Activated gamma-delta T cell treated with anti-CD3 and anti-CD28 coated beads, Interleukin-2, amount 50 U/mL, for 16 hours (primary cell): ENCODE measurements around the gene STPG2.

Experiments used
- DNase-seq: peaks from one replicate; pipeline ENCODE4 v3.0.0-alpha.2; 2020; ENCODE audit warnings: low read depth

STPG2 gene

GRCh38 chr4:98143001-98143899 lies at the start of gene STPG2:
Gene STPG2 (minus strand): TSS chr4:98143476.
- peak; percentile 86 for DNase-seq

DNA sequence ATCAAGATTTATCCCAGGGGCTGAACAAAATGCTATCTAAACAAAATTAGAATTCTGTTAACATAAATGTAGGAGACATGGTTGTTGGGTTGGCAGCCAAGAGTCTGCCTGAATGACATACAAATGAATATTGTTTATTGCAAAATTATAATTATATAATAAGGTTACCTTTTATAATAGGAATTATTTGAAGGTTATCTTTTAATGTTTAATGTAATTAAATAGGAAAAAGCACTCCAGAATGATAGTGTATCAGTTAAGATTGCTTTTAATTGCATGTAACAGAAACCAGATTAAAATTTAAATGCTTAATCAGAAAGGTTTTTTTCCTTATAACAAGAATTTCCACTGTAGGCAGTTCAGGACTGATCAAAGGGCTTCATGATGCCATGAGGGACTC lies 42.0 kb upstream of the STPG2 start:
- DNase-seq = no peak

GRCh38 chr4:98181809-98182208 lies 38.5 kb upstream of the STPG2 start:
- no peak for DNase-seq

DNA sequence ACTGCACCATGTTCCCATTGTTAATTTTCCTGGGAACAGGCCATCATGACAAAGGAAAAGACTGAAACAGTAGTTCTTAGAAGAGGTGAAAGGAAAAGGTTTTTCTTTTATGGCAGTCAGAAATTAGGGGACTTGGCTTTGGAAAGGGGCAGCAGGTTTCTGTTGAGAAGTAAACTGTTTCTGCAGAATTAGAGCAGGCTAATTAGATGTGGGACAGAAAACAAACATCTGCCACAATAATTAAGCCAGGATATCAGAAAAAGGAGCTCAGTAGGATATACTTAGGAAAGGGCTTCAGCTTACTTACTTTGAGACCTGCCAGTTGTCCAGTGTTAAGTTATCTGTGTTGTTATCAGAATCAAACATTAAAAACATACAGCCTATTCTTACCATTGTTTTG lies 36.7 kb upstream of the STPG2 start:
- DNase-seq = no peak

DNA sequence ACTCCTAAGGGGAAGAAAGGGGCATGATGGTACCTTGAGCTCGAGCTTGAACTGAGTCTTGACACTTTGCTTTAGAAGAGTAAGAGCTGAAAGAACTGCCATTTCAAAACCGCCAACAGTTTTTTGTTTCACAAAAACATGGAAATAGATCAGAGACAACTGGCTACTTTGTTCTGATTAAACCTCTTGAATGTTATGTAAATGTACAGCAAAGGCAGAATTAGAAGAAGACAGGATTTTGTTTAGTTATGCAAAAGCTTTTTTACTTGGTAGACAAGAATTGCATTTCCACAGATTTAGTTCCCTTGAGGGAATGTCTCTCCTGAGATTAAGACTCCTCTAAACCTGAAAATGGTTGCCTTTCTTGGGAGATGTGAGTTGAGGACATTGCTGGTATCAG lies 33.3 kb upstream of the STPG2 start:
- DNase-seq = no peak

DNA sequence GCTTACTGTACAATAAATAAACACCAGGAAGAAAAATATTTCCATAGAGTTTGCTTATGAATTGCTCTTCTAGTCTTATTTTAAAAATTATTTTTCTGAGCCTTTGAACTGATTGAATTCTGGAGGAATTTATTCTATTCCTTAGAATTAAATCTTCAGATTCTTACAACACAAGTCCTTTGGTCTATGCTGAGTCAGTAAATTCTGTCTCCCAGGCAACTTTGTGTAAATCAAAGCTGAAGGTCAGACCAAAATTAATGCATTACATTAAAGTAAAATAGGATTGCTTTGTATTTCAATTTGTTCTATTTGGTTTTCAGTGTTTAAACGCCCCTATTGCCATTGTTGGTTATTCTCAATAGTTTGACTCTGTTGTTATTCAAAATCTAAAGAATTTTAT lies 26.8 kb upstream of the STPG2 start:
- no peak for DNase-seq

DNA sequence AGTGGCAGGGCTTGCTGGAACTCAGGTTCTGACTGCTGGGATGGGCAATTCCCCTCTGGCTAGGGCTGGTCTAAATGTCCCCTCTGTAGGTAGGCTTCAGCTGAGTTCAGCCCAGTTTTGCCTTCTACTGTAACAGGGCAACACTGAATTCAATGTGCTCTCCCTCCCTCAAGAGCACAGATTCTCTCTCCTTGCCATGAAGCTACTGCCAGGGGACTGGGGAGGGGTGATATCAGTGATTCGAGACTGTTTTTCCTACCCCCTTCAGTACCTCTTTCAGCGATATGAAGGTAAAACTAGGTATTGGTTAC lies 23.4 kb upstream of the STPG2 start:
- DNase-seq = no peak

GRCh38 chr4:98166025-98166730 lies 22.9 kb upstream of the STPG2 start:
- no peak for DNase-seq

- DNase-seq = no peak
These were observed 19.4 kb upstream of the STPG2 start for GRCh38 chr4:98162696-98163095.

GRCh38 chr4:98151145-98151924 lies 8.1 kb upstream of the STPG2 start:
- DNase-seq = no peak

GRCh38 chr4:98150092-98150761 lies 7.0 kb upstream of the STPG2 start:
- DNase-seq = no peak

DNA sequence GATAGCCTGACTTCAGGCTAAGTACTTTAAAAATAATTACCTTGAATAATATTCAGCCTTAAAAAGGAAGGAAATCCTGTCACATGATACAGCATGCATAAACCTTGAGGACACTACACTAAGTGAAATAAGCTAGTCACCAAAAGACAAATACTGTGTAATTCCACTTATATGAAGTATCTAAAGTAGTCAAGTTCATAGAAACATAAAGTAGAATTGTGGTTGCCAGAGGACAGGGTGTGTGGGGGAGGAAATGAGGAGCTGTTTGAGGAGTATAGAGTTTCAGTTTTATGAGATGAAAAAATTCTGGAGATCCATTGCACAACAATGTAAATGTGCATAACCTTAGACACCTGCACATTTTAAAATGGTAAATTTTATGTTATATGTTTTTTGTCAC lies 5.6 kb upstream of the STPG2 start:
- no peak for DNase-seq

DNA sequence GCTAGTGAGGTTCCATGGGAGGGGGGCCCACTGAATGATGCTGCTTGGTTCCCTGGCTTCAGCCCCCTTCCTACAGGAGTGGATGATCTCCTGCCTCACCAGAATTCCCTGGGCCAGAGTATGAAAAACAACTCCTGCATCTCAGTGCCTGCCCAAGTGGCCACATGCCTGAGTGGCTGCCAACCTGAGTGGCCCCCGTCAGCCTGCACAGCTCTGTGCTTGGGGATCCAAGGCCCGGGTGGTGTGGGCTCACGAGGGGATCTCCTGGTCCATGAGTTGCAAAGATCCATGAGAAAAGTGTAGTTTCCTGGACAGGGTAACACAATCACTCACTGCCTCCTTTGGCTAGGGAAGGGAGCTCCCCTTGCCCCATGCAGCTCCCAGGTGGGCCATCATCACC lies 17.1 kb downstream of the STPG2 start:
- no peak for DNase-seq

DNA sequence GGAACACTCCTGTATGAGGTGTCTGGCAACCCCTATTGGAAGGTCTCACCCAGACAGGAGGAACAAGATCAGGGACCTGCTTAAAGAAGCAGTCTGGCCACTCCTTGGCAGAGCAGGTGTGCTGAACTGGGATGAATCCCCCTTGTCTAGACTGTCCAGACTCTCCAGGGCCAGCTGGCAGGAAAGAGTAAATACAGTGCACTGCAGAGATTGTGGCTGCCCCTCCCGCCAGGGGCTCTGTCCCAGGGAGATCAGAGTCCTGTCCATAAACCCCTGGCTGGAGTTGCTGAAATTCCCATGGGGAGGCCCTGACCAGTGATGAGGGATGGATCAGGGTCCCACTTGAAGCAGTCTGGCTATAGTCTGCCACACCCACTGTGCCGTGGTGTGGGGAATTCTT lies 17.7 kb downstream of the STPG2 start:
- no peak for DNase-seq

- no peak for DNase-seq
These were observed 25.9 kb downstream of the STPG2 start for GRCh38 chr4:98117363-98117762.

GRCh38 chr4:98113012-98113411 lies 30.3 kb downstream of the STPG2 start:
- no peak for DNase-seq

DNA sequence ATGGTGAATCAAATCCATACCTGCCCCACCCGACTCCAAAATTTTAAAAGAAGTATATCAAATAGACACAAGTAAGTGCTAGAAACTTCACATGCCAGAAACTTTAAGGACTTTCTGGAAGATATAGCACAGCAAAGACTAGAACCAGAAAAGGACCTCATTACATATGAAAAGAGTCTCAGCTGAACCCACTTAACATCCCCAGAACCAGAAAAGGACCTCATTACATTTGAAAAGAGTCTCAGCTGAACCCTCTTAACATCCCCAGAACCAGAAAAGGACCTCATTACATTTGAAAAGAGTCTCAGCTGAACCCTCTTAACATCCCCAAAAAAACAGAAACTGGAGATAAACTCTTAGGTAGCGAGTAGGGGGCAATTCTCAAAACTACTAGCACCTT lies 32.3 kb downstream of the STPG2 start:
- DNase-seq = no peak

- DNase-seq = no peak
These were observed 33.1 kb downstream of the STPG2 start for GRCh38 chr4:98110214-98110613.

DNA sequence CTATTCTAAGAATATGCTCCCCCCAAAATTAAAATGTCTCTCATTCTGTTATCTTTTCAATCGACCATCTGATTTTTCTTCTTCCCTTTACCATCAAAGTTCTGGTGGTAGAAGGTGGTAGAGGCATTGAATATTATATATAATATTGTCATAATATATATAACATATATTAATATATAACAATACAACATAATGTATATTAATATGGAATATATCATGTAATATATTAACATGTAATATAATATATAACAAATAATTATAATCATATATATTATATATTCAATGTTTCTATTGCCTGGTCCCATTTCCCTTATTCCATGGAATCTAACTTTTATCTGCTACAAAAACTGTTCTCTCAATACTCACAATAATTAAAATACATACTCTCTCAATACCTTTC lies 40.6 kb downstream of the STPG2 start:
- no peak for DNase-seq

DNA sequence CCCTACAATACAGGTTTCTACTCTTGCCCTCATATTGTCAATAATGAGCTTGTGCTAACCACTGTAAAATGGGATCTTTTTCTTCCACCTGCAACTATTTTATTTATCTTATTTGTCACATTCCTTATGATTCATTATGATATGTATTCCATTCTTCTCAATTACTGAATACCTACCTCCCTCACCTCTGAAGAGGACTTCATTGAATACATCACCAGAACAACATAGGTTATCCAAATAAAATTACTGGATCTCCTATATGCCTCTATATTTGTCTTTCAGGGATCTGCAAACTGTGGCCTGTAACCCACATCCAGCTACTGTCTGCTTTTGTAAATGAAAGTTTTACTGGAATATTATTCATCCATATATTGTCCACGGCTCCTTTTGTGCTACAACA lies 41.3 kb downstream of the STPG2 start:
- DNase-seq = no peak

DNA sequence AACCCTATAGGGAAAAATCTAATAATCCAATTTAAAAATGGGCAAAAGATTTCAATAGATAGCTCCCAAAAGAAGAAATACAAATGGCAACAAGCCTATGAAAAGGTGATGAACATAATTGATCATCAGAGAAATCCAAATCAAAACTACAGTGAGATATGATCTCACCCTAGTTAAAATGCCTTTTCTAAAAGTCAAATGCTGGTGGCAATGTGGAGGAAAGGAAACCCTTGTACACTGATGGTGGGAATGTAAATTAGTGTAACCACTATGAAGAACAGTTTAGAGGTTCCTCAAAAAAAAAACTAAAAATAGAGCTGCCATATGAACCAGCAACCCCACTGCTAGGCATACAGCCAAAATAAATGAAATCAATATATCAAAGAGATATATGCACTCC lies 44.5 kb downstream of the STPG2 start:
- DNase-seq = no peak

DNA sequence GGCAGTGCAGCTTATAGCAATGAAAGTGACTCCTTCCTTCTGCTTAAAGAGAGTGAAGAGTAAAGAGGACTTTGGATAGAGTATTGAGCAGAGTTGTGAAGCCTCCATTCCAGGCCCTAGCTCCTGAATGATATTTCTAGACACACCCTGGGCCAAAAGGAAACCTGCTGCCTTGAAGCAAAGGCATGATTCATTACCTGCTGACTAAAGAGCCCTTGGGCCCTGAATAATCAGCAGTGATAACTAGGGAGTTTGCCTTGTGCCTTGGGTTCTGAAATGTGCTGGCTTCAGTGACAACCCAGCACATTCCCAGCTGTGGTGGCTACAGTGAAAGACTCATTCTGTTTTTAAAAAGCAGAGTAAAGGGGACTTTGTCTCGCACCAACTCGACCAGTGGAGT lies 49.2 kb downstream of the STPG2 start:
- no peak for DNase-seq
